Endodermal cell (in vitro differentiated cells): ENCODE measurements around the gene FBXL12. TPM values are rescaled to one million over a fixed set of nuclear protein-coding genes. Genes with fewer than 3 reads are reported as not detected.
"Not testable (repeated sequence)": the region's sequence is repeated elsewhere in the genome, so short reads cannot be mapped to it uniquely, and the experiment has no call there.

ENCODE experiments used
- DNase-seq: peaks from one replicate; pipeline ENCODE4 v3.0.0-alpha.2; 2017
- H3K27ac ChIP-seq: 2 replicates; pipeline ENCODE4 v1.5.1; 2013; ENCODE audit warnings: mild to moderate bottlenecking, low read depth, low read length, moderate library complexity
- H3K27me3 ChIP-seq: 2 replicates; pipeline ENCODE4 v1.6.1; 2013; ENCODE audit warnings: mild to moderate bottlenecking, low read length, moderate library complexity; ENCODE audit not compliant: insufficient read depth, control insufficient read depth, poor library complexity, severe bottlenecking
- H3K36me3 ChIP-seq: 2 replicates; pipeline ENCODE4 v1.7.0; 2013; ENCODE audit warnings: mild to moderate bottlenecking, low read length, moderate library complexity; ENCODE audit not compliant: control insufficient read depth, insufficient read depth
- H3K4me1 ChIP-seq: one replicate; pipeline ENCODE4 v1.7.0; 2013; ENCODE audit warnings: low read length; ENCODE audit not compliant: control insufficient read depth, insufficient read depth
- H3K4me3 ChIP-seq: 2 replicates; pipeline ENCODE4 v1.5.1; 2013; ENCODE audit warnings: mild to moderate bottlenecking, low read length, moderate library complexity
- H3K9ac ChIP-seq: 2 replicates; pipeline ENCODE4 v1.6.1; 2013; ENCODE audit warnings: mild to moderate bottlenecking, low read length, moderate library complexity; ENCODE audit not compliant: poor library complexity, severe bottlenecking; ENCODE audit errors: extremely low read depth
- H3K9me3 ChIP-seq: 2 replicates; pipeline ENCODE4 v1.6.1; 2013; ENCODE audit warnings: mild to moderate bottlenecking, low read length, moderate library complexity; ENCODE audit not compliant: control insufficient read depth
- H3K27ac Mint-ChIP-seq: 2 replicates; pipeline ENCODE4 v1.8.0; 2020; ENCODE audit warnings: mixed read lengths
- H3K27me3 Mint-ChIP-seq: 2 replicates; pipeline ENCODE4 v1.8.0; 2021; ENCODE audit warnings: mild to moderate bottlenecking, mixed read lengths; ENCODE audit not compliant: insufficient read depth
- H3K36me3 Mint-ChIP-seq: 2 replicates; pipeline ENCODE4 v1.8.0; 2020; ENCODE audit warnings: low read depth, mixed read lengths
- H3K4me1 Mint-ChIP-seq: 2 replicates; pipeline ENCODE4 v1.8.0; 2020; ENCODE audit warnings: mixed read lengths
- H3K4me3 Mint-ChIP-seq: 2 replicates; pipeline ENCODE4 v1.8.0; 2020; ENCODE audit warnings: mild to moderate bottlenecking, moderate library complexity, mixed read lengths
- H3K9me3 Mint-ChIP-seq: 2 replicates; pipeline ENCODE4 v1.8.0; 2020; ENCODE audit warnings: mild to moderate bottlenecking, mixed read lengths
- CTCF ChIP-seq: fragments of 200-600 bp; sonication (generic); conservative IDR thresholded peaks from 2 replicates; pipeline ENCODE4 v1.5.0; 2021; ENCODE audit warnings: antibody characterized with exemption, mild to moderate bottlenecking
- WGBS, 2 experiments: methylation state at CpG; one replicate each; pipeline versions ENCODE4 v1.1.5 to v1.1.7; 2013; ENCODE audit warnings: missing lambda C conversion rate in 2 of 2, mixed read lengths in 1 of 2; ENCODE audit not compliant: insufficient coverage in 1 of 2, insufficient read length in 1 of 2; 5-methylcytosine and 5-hydroxymethylcytosine counted together
- total RNA-seq, 2 donors: library from RNA; stranded (reverse); fragmentation: NEBNext Ultra II Directional in 1 of 2; extraction: Animal tissue kit (Norgen Biotek cat#: 25700) in 1 of 2; gene quantifications; 2 replicates in 1 of 2; 3 replicates in 1 of 2; pipeline ENCODE4 v1.2.1, GENCODE V29; 2021

Gene FBXL12
- total RNA-seq, 2 donors from 2014 or later = 28.3 to 28.8 TPM

GRCh38 chr19:9789066-9789465 lies 29.8 kb downstream of the FBXL12 start:
- WGBS, 2 experiments = 86% methylated on average over 11 of the region's 11 CpGs; no CpG with 5 or more reads in 1 of the 2 experiments
- Histone ChIP-seq H3K4me3 (no peak overlapping the region), H3K27ac (no peak overlapping the region), H3K36me3 (no peaks in the 10 kb centered on the region), H3K9ac (peak overlapping the region; percentile 25), H3K27me3 (no peaks in the 10 kb centered on the region), H3K9me3 (no peaks in the 10 kb centered on the region), H3K4me1 (peaks cover 7% of the 10 kb centered on the region)
- no peak for TF ChIP-seq CTCF
- Mint-ChIP-seq H3K27me3 (peaks cover 7% of the 10 kb centered on the region), H3K36me3 (peaks cover 9% of the 10 kb centered on the region), H3K9me3 (peaks cover 16% of the 10 kb centered on the region), H3K4me3 (no peak overlapping the region), H3K27ac (peak overlapping the region; percentile 95), H3K4me1 (peaks cover 30% of the 10 kb centered on the region)
- DNase-seq = peak; percentile 56

GRCh38 chr19:9788604-9789003 lies 30.3 kb downstream of the FBXL12 start:
- H3K27me3 ChIP-seq, DNase-seq, H3K36me3 Mint-ChIP-seq, H3K36me3 ChIP-seq, H3K27me3 Mint-ChIP-seq, H3K4me3 ChIP-seq, H3K27ac Mint-ChIP-seq, H3K4me3 Mint-ChIP-seq, H3K9ac ChIP-seq, H3K27ac ChIP-seq, H3K9me3 ChIP-seq: not testable (repeated sequence)
- WGBS, 2 experiments = 89 to 97% methylated on average over 13 of the region's 13 CpGs
- peaks cover 10% of the 10 kb centered on the region for H3K4me1 ChIP-seq
- peaks cover 34% of the 10 kb centered on the region for H3K4me1 Mint-ChIP-seq
- peaks cover 16% of the 10 kb centered on the region for H3K9me3 Mint-ChIP-seq

DNA sequence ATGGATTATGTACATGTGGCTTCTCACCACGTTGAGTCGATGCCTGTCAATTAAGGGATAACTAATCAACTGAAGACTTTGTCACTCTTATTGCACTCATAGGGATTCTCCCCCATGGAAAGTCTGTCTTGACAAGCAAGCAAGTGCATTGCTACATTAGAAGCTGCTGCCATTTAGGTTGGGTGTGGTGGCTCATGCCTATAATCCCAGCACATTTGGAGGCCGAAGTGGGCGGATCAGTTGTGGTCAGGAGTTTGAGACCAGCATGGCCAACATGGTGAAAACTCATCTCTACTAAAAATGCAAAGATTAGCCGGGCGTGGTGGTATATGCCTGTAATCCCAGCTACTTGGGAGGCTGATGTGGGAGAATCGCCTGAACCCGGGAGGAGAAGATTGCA lies 32.1 kb downstream of the FBXL12 start:
- H3K4me1 ChIP-seq = peaks cover 10% of the 10 kb centered on the region
- peaks cover 34% of the 10 kb centered on the region for H3K4me1 Mint-ChIP-seq

More for the DNA sequence above, 32.1 kb downstream of the FBXL12 start:
- H3K9ac ChIP-seq = no peak overlapping the region
- Mint-ChIP-seq H3K27me3 (peaks cover 1% of the 10 kb centered on the region), H3K4me3 (peak overlapping the region; percentile 83), H3K9me3 (peaks cover 16% of the 10 kb centered on the region), H3K36me3 (peaks cover 15% of the 10 kb centered on the region), H3K27ac (no peak overlapping the region)
- no peak for TF ChIP-seq CTCF
- DNase-seq = no peak
- WGBS, 2 experiments = 94 to 96% methylated on average over 7 to 8 of the region's 8 CpGs
- H3K9me3 ChIP-seq = peaks cover 6% of the 10 kb centered on the region
- peaks cover 5% of the 10 kb centered on the region for H3K36me3 ChIP-seq
- H3K4me3 ChIP-seq = peak overlapping the region; percentile 81
- no peak overlapping the region for H3K27ac ChIP-seq
- no peaks in the 10 kb centered on the region for H3K27me3 ChIP-seq
